ENCODE measurements around the gene CD58.

The CD58 gene

DNA sequence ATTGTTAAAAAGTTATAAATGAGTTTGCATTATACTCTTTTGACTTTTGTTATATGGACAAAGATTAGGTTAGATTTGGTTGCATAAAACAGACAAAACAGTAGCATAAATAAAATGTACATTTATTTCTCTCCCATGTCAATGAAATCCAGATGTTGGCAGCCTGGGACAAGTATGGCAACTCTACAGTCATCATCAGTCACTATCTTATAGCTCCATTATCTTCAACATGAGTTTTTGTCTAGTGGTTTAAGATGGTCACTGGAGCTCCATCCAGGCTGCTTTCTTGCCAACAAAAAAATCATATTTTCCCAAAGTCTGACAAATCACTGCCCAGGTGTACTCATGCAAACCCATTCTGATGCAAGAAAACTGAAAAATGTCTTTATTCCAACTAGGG, 83.8 kb downstream of the CD58 start:
- no peak for DNase-seq (ENCODE audit: low spot score)
- H3K27ac ChIP-seq = no peak overlapping the region
- TF ChIP-seq, protein P1, sequence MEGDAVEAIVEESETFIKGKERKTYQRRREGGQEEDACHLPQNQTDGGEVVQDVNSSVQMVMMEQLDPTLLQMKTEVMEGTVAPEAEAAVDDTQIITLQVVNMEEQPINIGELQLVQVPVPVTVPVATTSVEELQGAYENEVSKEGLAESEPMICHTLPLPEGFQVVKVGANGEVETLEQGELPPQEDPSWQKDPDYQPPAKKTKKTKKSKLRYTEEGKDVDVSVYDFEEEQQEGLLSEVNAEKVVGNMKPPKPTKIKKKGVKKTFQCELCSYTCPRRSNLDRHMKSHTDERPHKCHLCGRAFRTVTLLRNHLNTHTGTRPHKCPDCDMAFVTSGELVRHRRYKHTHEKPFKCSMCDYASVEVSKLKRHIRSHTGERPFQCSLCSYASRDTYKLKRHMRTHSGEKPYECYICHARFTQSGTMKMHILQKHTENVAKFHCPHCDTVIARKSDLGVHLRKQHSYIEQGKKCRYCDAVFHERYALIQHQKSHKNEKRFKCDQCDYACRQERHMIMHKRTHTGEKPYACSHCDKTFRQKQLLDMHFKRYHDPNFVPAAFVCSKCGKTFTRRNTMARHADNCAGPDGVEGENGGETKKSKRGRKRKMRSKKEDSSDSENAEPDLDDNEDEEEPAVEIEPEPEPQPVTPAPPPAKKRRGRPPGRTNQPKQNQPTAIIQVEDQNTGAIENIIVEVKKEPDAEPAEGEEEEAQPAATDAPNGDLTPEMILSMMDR (IDR thresholded peaks at IDR 0.05) = no peak
- H3K4me3 ChIP-seq = no peak overlapping the region

- no peak for DNase-seq (ENCODE audit: low spot score)
- H3K4me3 ChIP-seq = no peak overlapping the region
- no peak overlapping the region for H3K27ac ChIP-seq
- TF ChIP-seq, protein P1 (IDR thresholded peaks at IDR 0.05) = no peak
These were observed 84.4 kb downstream of the CD58 start for GRCh38 chr1:116486424-116486823.

DNA sequence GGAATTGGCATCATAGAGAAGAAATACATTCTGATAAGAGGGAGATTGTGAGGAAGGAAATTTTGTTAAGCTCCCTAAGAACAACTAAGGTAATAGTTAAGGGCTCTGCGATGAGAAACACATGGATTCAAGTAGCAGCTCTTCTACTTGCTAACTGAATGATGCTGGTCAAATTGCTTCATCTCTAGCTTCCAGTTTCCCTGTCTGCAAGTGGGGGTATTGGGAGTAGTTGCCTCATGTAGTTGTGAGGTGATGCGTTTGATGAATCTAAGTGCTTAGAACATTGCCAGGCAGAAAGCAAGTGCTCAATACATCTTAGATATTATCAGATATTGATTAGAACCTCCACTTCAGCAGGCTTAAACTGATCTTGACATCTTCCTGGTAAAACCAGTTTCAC, 84.8 kb downstream of the CD58 start:
- TF ChIP-seq, protein P1 (IDR thresholded peaks at IDR 0.05) = no peak
- no peak for DNase-seq (ENCODE audit: low spot score)
- Histone ChIP-seq H3K4me3 (no peak overlapping the region), H3K27ac (no peak overlapping the region)

DNA sequence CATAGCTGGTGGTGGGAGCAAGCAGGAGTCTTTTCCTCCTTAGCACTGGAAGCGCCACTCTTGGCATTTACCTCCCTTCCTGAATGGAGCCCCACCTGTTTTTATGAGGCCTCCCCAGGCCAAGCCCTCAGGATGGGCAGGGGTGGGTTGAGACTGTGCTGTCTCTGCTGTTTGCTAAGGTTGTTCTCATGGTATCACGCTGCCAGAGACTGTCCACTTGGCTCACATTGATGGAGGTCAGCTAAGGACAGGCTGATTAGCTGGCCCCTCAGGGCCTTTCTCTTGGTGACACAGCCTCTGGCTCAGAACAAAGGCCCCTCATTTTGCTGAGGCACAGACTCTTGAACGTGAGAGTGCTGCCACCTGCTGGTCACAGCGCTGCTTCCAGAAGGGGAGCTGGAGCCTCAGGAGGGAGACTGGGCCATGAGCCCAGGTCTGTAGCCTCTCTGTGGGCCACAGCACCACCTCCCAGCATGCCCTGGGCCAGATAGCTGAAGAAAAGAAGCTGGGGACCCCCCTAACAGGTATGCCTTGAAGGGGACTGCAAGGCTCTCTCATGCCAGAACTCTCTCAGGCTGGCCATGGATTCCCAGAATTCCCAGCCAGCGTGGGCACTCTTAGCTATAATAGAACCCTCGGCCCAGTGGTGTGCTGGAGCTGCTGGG, 85.6 kb downstream of the CD58 start:
- no peak overlapping the region for H3K4me3 ChIP-seq
- TF ChIP-seq, protein P1 (IDR thresholded peaks at IDR 0.05) = peak; percentile 91
- H3K27ac ChIP-seq = no peak overlapping the region
- DNase-seq (ENCODE audit: low spot score) = peak; percentile 82

DNA sequence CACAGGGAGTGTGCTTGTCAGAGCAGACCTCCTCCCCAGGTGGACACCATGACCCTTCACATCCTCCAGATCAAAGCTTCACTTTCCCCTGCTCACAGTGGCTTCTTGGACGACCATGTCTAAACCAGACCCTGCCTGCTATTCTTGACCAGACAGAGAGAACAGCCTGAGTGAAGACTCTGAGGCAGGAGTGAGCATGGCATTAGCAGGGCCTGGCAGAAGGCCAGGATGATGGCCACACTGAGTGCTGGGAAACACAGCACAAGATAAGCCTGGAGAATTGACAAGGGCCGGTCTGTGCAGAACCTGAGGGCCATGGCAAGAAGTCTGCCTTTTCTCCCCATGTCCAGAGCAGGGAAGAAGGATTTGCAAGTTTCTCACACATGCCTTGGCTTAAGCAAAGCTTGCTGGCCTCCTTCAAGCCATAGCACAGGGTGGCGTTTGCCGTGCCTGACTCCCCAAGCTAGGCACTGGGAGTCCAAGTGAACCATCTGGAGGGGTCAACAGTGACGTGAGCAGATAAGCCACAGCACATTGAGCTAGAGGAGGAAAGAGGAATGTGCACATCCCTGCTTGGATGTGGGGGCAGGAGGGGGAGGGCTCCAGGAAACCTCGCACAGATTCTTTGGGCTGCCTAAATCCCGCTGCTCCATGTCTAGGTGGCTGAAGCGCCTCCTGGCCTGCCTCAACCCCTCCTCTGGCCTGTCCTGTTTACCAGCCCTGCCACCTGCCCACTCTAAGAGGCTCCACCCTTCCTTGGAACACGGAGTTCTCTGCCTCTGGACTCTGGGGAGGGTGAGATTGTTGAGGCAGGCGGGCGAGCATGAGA, 87.1 kb downstream of the CD58 start:
- Histone ChIP-seq H3K27ac (no peak overlapping the region), H3K4me3 (no peak overlapping the region)
- DNase-seq (ENCODE audit: low spot score) = no peak
- TF ChIP-seq, protein P1 (IDR thresholded peaks at IDR 0.05) = no peak

DNA sequence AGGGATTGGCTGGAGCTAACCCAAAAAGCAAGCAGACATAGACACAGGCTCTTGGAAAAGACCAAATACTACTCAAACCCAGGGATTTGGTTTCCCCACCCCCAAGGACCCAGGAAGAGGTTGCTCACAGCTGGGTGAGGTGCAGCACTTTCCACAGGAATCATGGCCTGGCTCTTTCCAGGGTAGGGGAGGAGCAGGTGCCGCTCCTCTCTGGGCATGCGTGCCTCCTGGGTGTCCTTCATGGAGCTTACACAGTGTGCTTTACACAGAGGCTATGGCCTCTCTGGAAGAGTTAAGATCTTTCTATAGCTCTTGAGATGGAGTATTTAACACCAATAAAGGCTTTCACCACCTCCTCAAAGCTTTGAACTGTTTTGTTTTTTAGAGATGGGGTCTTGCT, 88.3 kb downstream of the CD58 start:
- TF ChIP-seq, protein P1 (IDR thresholded peaks at IDR 0.05) = no peak
- Histone ChIP-seq H3K4me3 (no peak overlapping the region), H3K27ac (no peak overlapping the region)
- no peak for DNase-seq (ENCODE audit: low spot score)

GRCh38 chr1:116481934-116482333, 88.9 kb downstream of the CD58 start:
- no peak overlapping the region for H3K4me3 ChIP-seq
- H3K27ac ChIP-seq = no peak overlapping the region
- no peak for DNase-seq (ENCODE audit: low spot score)
- TF ChIP-seq, protein P1 (IDR thresholded peaks at IDR 0.05) = no peak

Data from coronary artery (tissue), 2 donors.